Lung microvascular endothelial cell (primary cell): ENCODE data around the gene VDR. TPM values are rescaled to one million over a fixed set of nuclear protein-coding genes. Genes with fewer than 3 reads are reported as not detected.
"Not testable (repeated sequence)": the region's sequence is repeated elsewhere in the genome, so short reads cannot be mapped to it uniquely, and the experiment has no call there.

Source experiments
- DNase-seq, 2 donors: peaks; one replicate each; pipeline versions ENCODE4 v3.0.0 to v3.0.0-alpha.2; 2010; ENCODE audit warnings: low read depth in 2 of 2
- total RNA-seq: library from RNA; depleted of rRNA; stranded (reverse); fragments of >200 nt; gene quantifications from 2 replicates; pipeline ENCODE4 v1.2.1, GENCODE V29; 2014

Gene VDR
- total RNA-seq, 1 donor from 2014 or later, result not detected

GRCh38 chr12:47829584-47829983, 75.2 kb downstream of the VDR start:
- DNase-seq, result no peak

GRCh38 chr12:47828976-47829482, 75.8 kb downstream of the VDR start:
- DNase-seq, result peak in 1 of 2 donors; percentile 50

- DNase-seq, result no peak
Measured at GRCh38 chr12:47828008-47828975, 76.5 kb downstream of the VDR start.

GRCh38 chr12:47825173-47825639, 79.6 kb downstream of the VDR start:
- DNase-seq, result no peak

- no peak for DNase-seq
Measured at GRCh38 chr12:47824635-47825034, 80.2 kb downstream of the VDR start.

GRCh38 chr12:47824198-47824597, 80.6 kb downstream of the VDR start:
- DNase-seq, result no peak

- no peak for DNase-seq
Measured at GRCh38 chr12:47823422-47824086, 81.2 kb downstream of the VDR start.

- DNase-seq, result no peak
Measured at GRCh38 chr12:47822863-47823262, 81.9 kb downstream of the VDR start.

- DNase-seq, result no peak
Measured at GRCh38 chr12:47822401-47822800, 82.4 kb downstream of the VDR start.

GRCh38 chr12:47821346-47821706, 83.5 kb downstream of the VDR start:
- peak in 1 of 2 donors; percentile 48 for DNase-seq

GRCh38 chr12:47820631-47821345, 84.0 kb downstream of the VDR start:
- peak; percentile 93 for DNase-seq

GRCh38 chr12:47819896-47820630, 84.7 kb downstream of the VDR start, which contains the start of gene HDAC7:
Gene HDAC7 (minus strand): TSS chr12:47819903. CDS start chr12:47819785, 118 bp downstream.
- peak; percentile 92 for DNase-seq

GRCh38 chr12:47819138-47819895, 85.5 kb downstream of the VDR start:
- peak; percentile 35 to 41 for DNase-seq

GRCh38 chr12:47818467-47819137, 86.2 kb downstream of the VDR start:
- DNase-seq, result peak; percentile 52 to 70

- DNase-seq, result peak in 1 of 2 donors; percentile 30
Measured at GRCh38 chr12:47818007-47818376, 86.8 kb downstream of the VDR start.

GRCh38 chr12:47817272-47818006, 87.4 kb downstream of the VDR start:
- peak in 1 of 2 donors; percentile 79 for DNase-seq

GRCh38 chr12:47816403-47817271, 88.2 kb downstream of the VDR start:
- DNase-seq, result peak; percentile 81 to 87

GRCh38 chr12:47815447-47815846, 89.3 kb downstream of the VDR start:
- DNase-seq, result not testable (repeated sequence)
